Neural cell (in vitro differentiated cells): ENCODE measurements around the gene ZIC4. TPM values are rescaled to one million over a fixed set of nuclear protein-coding genes. Genes with fewer than 3 reads are reported as not detected.

Experiments used
- H2AFZ ChIP-seq: fragments of 200-600, 300-800 bp; sonication (generic), shearing (Covaris generic); 2 replicates; pipeline ENCODE4 v1.6.0; 2014; ENCODE audit warnings: low read depth, mild to moderate bottlenecking, antibody characterized with exemption, low read length, moderate library complexity
- H3F3A ChIP-seq: fragments of 200-600 bp; shearing (Covaris generic); 2 replicates; pipeline ENCODE4 v1.6.1; 2016; ENCODE audit warnings: mild to moderate bottlenecking, moderate library complexity, mixed read lengths, antibody characterized with exemption, low read length; ENCODE audit not compliant: insufficient read depth, poor library complexity, severe bottlenecking
- H3K27ac ChIP-seq: fragments of 200-600, 300-800 bp; sonication (generic), shearing (Covaris generic); 2 replicates; pipeline ENCODE4 v1.5.1; 2014; ENCODE audit warnings: mild to moderate bottlenecking, low read length, moderate library complexity
- H3K27me3 ChIP-seq: fragments of 300-800, 200-600 bp; sonication (generic), shearing (Covaris generic); 2 replicates; pipeline ENCODE4 v1.6.0; 2014; ENCODE audit warnings: mild to moderate bottlenecking, low read depth, low read length, moderate library complexity; ENCODE audit not compliant: insufficient read depth
- H3K36me3 ChIP-seq: fragments of 300-800, 200-600 bp; sonication (generic), shearing (Covaris generic); 2 replicates; pipeline ENCODE4 v1.5.1; 2014; ENCODE audit warnings: mild to moderate bottlenecking, antibody characterized with exemption, low read length, moderate library complexity; ENCODE audit not compliant: insufficient read depth
- H3K4me2 ChIP-seq: fragments of 300-800, 200-600 bp; sonication (generic), shearing (Covaris generic); 2 replicates; pipeline ENCODE4 v1.6.0; 2014; ENCODE audit warnings: mild to moderate bottlenecking, low read length
- H3K4me3 ChIP-seq: fragments of 300-800, 200-600 bp; sonication (generic), shearing (Covaris generic); 2 replicates; pipeline ENCODE4 v1.5.1; 2014; ENCODE audit warnings: mild to moderate bottlenecking, low read length, moderate library complexity
- H3K79me2 ChIP-seq: fragments of 200-600 bp; shearing (Covaris generic); replicated peaks from 2 replicates; pipeline ENCODE4 v1.6.0; 2014; ENCODE audit warnings: mild to moderate bottlenecking, low read length, moderate library complexity; ENCODE audit not compliant: insufficient read depth
- H3K9ac ChIP-seq: fragments of 300-800, 200-600 bp; sonication (generic), shearing (Covaris generic); 2 replicates; pipeline ENCODE4 v1.6.1; 2016; ENCODE audit warnings: mild to moderate bottlenecking, low read length, mixed read lengths
- H3K9me2 ChIP-seq: fragments of 200-600 bp; shearing (Covaris generic); 2 replicates; pipeline ENCODE4 v1.6.1; 2016; ENCODE audit warnings: mild to moderate bottlenecking, low read length, mixed read lengths; ENCODE audit not compliant: insufficient read depth
- H3K9me3 ChIP-seq: fragments of 200-600, 300-800 bp; sonication (generic), shearing (Covaris generic); 2 replicates; pipeline ENCODE4 v1.6.1; 2016; ENCODE audit warnings: mild to moderate bottlenecking, mixed run types, low read length, moderate library complexity, mixed read lengths
- H4K20me1 ChIP-seq: fragments of 200-600 bp; shearing (Covaris generic); 2 replicates; pipeline ENCODE4 v1.6.1; 2016; ENCODE audit warnings: mild to moderate bottlenecking, mixed run types; ENCODE audit not compliant: insufficient read depth
- CTCF ChIP-seq: fragments of 450-650 bp; IDR thresholded peaks from 2 replicates; pipeline ENCODE4 v1.5.1; 2014; ENCODE audit warnings: antibody characterized with exemption, mild to moderate bottlenecking, moderate library complexity; ENCODE audit not compliant: poor library complexity, severe bottlenecking
- EP300 ChIP-seq: fragments of 450-650 bp; conservative IDR thresholded peaks from 2 replicates; pipeline ENCODE4 v1.6.1; 2014; ENCODE audit warnings: antibody characterized with exemption, mild to moderate bottlenecking, moderate library complexity; ENCODE audit not compliant: poor library complexity, severe bottlenecking
- EZH2 ChIP-seq: fragments of 200-600, 300-800 bp; shearing (Covaris generic), sonication (generic); IDR thresholded peaks from 2 replicates; pipeline ENCODE4 v1.6.1; 2014; ENCODE audit warnings: antibody characterized with exemption, low read length, borderline replicate concordance, mild to moderate bottlenecking; ENCODE audit not compliant: insufficient read depth, poor library complexity, severe bottlenecking
- MXI1 ChIP-seq: fragments of 450-650 bp; conservative IDR thresholded peaks from 2 replicates; pipeline ENCODE4 v1.6.1; 2014; ENCODE audit warnings: antibody characterized with exemption, mild to moderate bottlenecking; ENCODE audit not compliant: poor library complexity, severe bottlenecking
- POLR2AphosphoS5 ChIP-seq: IDR thresholded peaks from 2 replicates; pipeline ENCODE4 v1.6.1; 2012
- RAD21 ChIP-seq: fragments of 450-650 bp; conservative IDR thresholded peaks from 2 replicates; pipeline ENCODE4 v1.6.1; 2014; ENCODE audit warnings: antibody characterized with exemption, mild to moderate bottlenecking, moderate library complexity
- REST ChIP-seq: IDR thresholded peaks from 2 replicates; pipeline ENCODE4 v1.6.1; 2012; ENCODE audit warnings: borderline replicate concordance
- SMC3 ChIP-seq: fragments of 450-650 bp; conservative IDR thresholded peaks from 2 replicates; pipeline ENCODE4 v1.6.1; 2014; ENCODE audit warnings: antibody characterized with exemption, mild to moderate bottlenecking, moderate library complexity; ENCODE audit not compliant: poor library complexity
- TAF1 ChIP-seq: IDR thresholded peaks from 2 replicates; pipeline ENCODE4 v1.6.1; 2012; ENCODE audit warnings: low read depth
- polyA plus RNA-seq: library from polyadenylated mRNA; depleted of rRNA; stranded (reverse); fragments of >200 nt; gene quantifications from 2 replicates; pipeline ENCODE4 v1.2.3, GENCODE V29; 2014

ZIC4 gene
- polyA plus RNA-seq, 1 donor from 2014 or later, result 8.6 TPM

GRCh38 chr3:147415874-147416273, 9.5 kb upstream of the ZIC4 start:
- no peaks in the 10 kb centered on the region for H4K20me1 ChIP-seq
- H3K27ac ChIP-seq, result peak overlapping the region; percentile 67
- H3K4me2 ChIP-seq, result peak overlapping the region; percentile 83
- peaks cover 10% of the 10 kb centered on the region for H3F3A ChIP-seq
- TF ChIP-seq SMC3, result peak; percentile 55
- no peak for TF ChIP-seq EZH2
- TF ChIP-seq CTCF, result peak; percentile 59
- TF ChIP-seq REST, result no peak
- TF ChIP-seq POLR2AphosphoS5, result no peak
- TF ChIP-seq MXI1, result no peak
- TF ChIP-seq TAF1, result no peak
- TF ChIP-seq RAD21, result peak; percentile 43
- no peak for TF ChIP-seq EP300
- H3K79me2 ChIP-seq, result peaks cover 99% of the 10 kb centered on the region
- no peak overlapping the region for H2AFZ ChIP-seq
- peak overlapping the region; percentile 92 for H3K4me3 ChIP-seq
- peak overlapping the region; percentile 59 for H3K9ac ChIP-seq
- H3K9me3 ChIP-seq, result no peaks in the 10 kb centered on the region
- H3K9me2 ChIP-seq, result no peaks in the 10 kb centered on the region
- H3K27me3 ChIP-seq, result peaks cover 19% of the 10 kb centered on the region
- H3K36me3 ChIP-seq, result no peaks in the 10 kb centered on the region

GRCh38 chr3:147415286-147415685, 8.9 kb upstream of the ZIC4 start:
- no peaks in the 10 kb centered on the region for H3K9me3 ChIP-seq
- peak overlapping the region; percentile 67 for H3K27ac ChIP-seq
- peak overlapping the region; percentile 83 for H3K4me2 ChIP-seq
- H3K9ac ChIP-seq, result peak overlapping the region; percentile 59
- H3F3A ChIP-seq, result peaks cover 10% of the 10 kb centered on the region
- no peaks in the 10 kb centered on the region for H3K9me2 ChIP-seq
- TF ChIP-seq EZH2 (no peak), POLR2AphosphoS5 (peak; percentile 50), EP300 (no peak), TAF1 (no peak), REST (peak; percentile 18), CTCF (no peak), SMC3 (no peak)
- peaks cover 99% of the 10 kb centered on the region for H3K79me2 ChIP-seq
- no peaks in the 10 kb centered on the region for H4K20me1 ChIP-seq
- H3K4me3 ChIP-seq, result peak overlapping the region; percentile 92
- H3K36me3 ChIP-seq, result no peaks in the 10 kb centered on the region
- no peak overlapping the region for H2AFZ ChIP-seq
- peaks cover 13% of the 10 kb centered on the region for H3K27me3 ChIP-seq
